Gastrocnemius medialis (tissue), 4 donors: ENCODE results near the gene PDAP1.
"Not testable (repeated sequence)": the region's sequence is repeated elsewhere in the genome, so short reads cannot be mapped to it uniquely, and the experiment has no call there.

ENCODE experiments used
- POLR2A ChIP-seq, 2 donors: fragments of 450-650 bp; IDR thresholded peaks; one replicate each; pipeline ENCODE4 v1.6.1; 2017; ENCODE audit warnings: antibody characterized with exemption in 2 of 2, mild to moderate bottlenecking in 2 of 2, moderate library complexity in 2 of 2
- TF ChIP-seq, protein P1 (sequence below), 5 experiments: fragments of 450-650 bp in 3 of 5; fragments of 200-600 bp in 2 of 5; sonication (generic) in 2 of 5; IDR thresholded peaks in 4 of 5; conservative IDR thresholded peaks in 1 of 5; 1 replicate in 4 of 5; 2 replicates in 1 of 5; pipeline ENCODE4 v1.5.1; 2016 to 2019; ENCODE audit warnings: antibody characterized with exemption in 5 of 5, mild to moderate bottlenecking in 3 of 5, moderate library complexity in 3 of 5

DNA sequence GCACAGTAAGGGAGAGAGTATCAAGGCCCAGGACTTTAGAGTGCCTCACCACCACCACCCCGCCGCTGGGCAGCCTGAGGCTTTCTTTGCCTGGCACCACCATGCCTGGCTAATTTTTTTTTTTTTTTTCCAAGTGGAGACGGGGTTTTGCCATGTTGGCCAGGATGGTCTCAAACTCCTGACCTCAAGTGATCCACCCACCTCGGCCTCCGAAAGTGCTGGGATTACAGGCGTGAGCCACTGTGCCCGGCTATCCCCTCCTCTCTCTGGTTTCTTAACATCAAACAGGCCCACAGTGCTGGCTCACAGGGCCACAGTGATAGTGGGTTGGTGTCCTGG is 28.7 kb downstream of the PDAP1 start:
- TF ChIP-seq, protein P1, sequence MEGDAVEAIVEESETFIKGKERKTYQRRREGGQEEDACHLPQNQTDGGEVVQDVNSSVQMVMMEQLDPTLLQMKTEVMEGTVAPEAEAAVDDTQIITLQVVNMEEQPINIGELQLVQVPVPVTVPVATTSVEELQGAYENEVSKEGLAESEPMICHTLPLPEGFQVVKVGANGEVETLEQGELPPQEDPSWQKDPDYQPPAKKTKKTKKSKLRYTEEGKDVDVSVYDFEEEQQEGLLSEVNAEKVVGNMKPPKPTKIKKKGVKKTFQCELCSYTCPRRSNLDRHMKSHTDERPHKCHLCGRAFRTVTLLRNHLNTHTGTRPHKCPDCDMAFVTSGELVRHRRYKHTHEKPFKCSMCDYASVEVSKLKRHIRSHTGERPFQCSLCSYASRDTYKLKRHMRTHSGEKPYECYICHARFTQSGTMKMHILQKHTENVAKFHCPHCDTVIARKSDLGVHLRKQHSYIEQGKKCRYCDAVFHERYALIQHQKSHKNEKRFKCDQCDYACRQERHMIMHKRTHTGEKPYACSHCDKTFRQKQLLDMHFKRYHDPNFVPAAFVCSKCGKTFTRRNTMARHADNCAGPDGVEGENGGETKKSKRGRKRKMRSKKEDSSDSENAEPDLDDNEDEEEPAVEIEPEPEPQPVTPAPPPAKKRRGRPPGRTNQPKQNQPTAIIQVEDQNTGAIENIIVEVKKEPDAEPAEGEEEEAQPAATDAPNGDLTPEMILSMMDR (IDR thresholded peaks at IDR 0.05 in 4 of 5, conservative IDR thresholded peaks at IDR 0.05 in 1 of 5), result not testable (repeated sequence)
- not testable (repeated sequence) for TF ChIP-seq POLR2A (IDR thresholded peaks at IDR 0.05)
